Liver (tissue), 9 donors: Measurements from ENCODE around the gene CHCT1. TPM values are rescaled to one million over a fixed set of nuclear protein-coding genes. Genes with fewer than 3 reads are reported as not detected.

Experiments used
- DNase-seq: peaks from one replicate; pipeline ENCODE4 v3.0.0-alpha.2; 2017; ENCODE audit warnings: low spot score
- H3K27ac ChIP-seq, 2 donors: one replicate each; pipeline ENCODE4 v1.7.0; 2013; ENCODE audit warnings: inconsistent platforms in 2 of 2, low read length in 2 of 2, control low read depth in 1 of 2, low read depth in 1 of 2, mild to moderate bottlenecking in 1 of 2
- H3K27me3 ChIP-seq, 4 donors: one replicate each; pipeline versions ENCODE4 v1.6.1 to v1.7.0; 2013; ENCODE audit warnings: low read length in 3 of 4, inconsistent platforms in 1 of 4, mild to moderate bottlenecking in 1 of 4, moderate library complexity in 1 of 4; ENCODE audit not compliant: control insufficient read depth in 4 of 4, insufficient read depth in 4 of 4
- H3K36me3 ChIP-seq, 4 donors: one replicate each; pipeline versions ENCODE4 v1.6.1 to v1.7.0; 2013; ENCODE audit warnings: low read length in 3 of 4, mild to moderate bottlenecking in 3 of 4, low read depth in 1 of 4, moderate library complexity in 1 of 4; ENCODE audit not compliant: control insufficient read depth in 4 of 4, insufficient read depth in 3 of 4
- H3K4me1 ChIP-seq, 4 donors: one replicate each; pipeline versions ENCODE4 v1.6.1 to v1.7.0; 2013; ENCODE audit warnings: low read length in 3 of 4, mild to moderate bottlenecking in 3 of 4, moderate library complexity in 1 of 4; ENCODE audit not compliant: control insufficient read depth in 4 of 4, insufficient read depth in 4 of 4
- H3K4me3 ChIP-seq, 3 donors: one replicate each; pipeline versions ENCODE4 v1.6.1 to v1.7.0; 2013; ENCODE audit warnings: low read length in 3 of 3, control low read depth in 1 of 3, low read depth in 1 of 3, mild to moderate bottlenecking in 1 of 3
- H3K9ac ChIP-seq, 2 donors: one replicate each; pipeline ENCODE4 v1.7.0; 2013; ENCODE audit warnings: low read length in 2 of 2, mild to moderate bottlenecking in 2 of 2, moderate library complexity in 2 of 2, control low read depth in 1 of 2, low read depth in 1 of 2
- H3K9me3 ChIP-seq, 4 donors: one replicate each; pipeline versions ENCODE4 v1.6.1 to v1.7.0; 2013; ENCODE audit warnings: low read length in 3 of 4; ENCODE audit not compliant: control insufficient read depth in 4 of 4
- EGR1 ChIP-seq, 2 donors: IDR thresholded peaks; 2 replicates each; pipeline ENCODE4 v1.6.1; 2016 to 2018; ENCODE audit warnings: antibody characterized with exemption in 2 of 2, low read depth in 2 of 2
- FOXA1 ChIP-seq: IDR thresholded peaks from 2 replicates; pipeline ENCODE4 v1.6.1; 2016; ENCODE audit warnings: antibody characterized with exemption
- FOXA2 ChIP-seq: IDR thresholded peaks from 2 replicates; pipeline ENCODE4 v1.6.1; 2016; ENCODE audit warnings: antibody characterized with exemption
- GABPA ChIP-seq, 2 donors: IDR thresholded peaks in 1 of 2; conservative IDR thresholded peaks in 1 of 2; 2 replicates each; pipeline ENCODE4 v1.6.1; 2016; ENCODE audit warnings: antibody characterized with exemption in 2 of 2, mild to moderate bottlenecking in 1 of 2, moderate library complexity in 1 of 2
- RAD21 ChIP-seq, 2 donors: IDR thresholded peaks; 2 replicates each; pipeline ENCODE4 v1.6.1; 2016; ENCODE audit warnings: antibody characterized with exemption in 2 of 2, mild to moderate bottlenecking in 2 of 2
- RXRA ChIP-seq, 2 donors: IDR thresholded peaks; 2 replicates each; pipeline ENCODE4 v1.6.1; 2017 to 2018; ENCODE audit warnings: antibody characterized with exemption in 2 of 2, mild to moderate bottlenecking in 1 of 2
- TAF1 ChIP-seq: conservative IDR thresholded peaks from 2 replicates; pipeline ENCODE4 v1.6.1; 2016; ENCODE audit warnings: antibody characterized with exemption, mild to moderate bottlenecking
- YY1 ChIP-seq: IDR thresholded peaks from 2 replicates; pipeline ENCODE4 v1.6.1; 2016; ENCODE audit warnings: antibody characterized with exemption, mild to moderate bottlenecking
- WGBS: extraction: QIAGEN DNeasy Blood & Tissue Kit; methylation state at CpG from one replicate; pipeline ENCODE4 v1.1.7; 2013; 5-methylcytosine and 5-hydroxymethylcytosine counted together
- polyA plus RNA-seq, 2 donors: library from polyadenylated mRNA; stranded (reverse) in 1 of 2; unstranded in 1 of 2; fragments of 200-250 nt in 1 of 2; fragments of >200 nt in 1 of 2; fragmentation: Nextera tagmentation in 1 of 2; extraction: Ambion mirVana in 1 of 2; gene quantifications; one replicate each; pipeline versions ENCODE4 v1.2.1 to v1.2.3, GENCODE V29; 2013 to 2015
- total RNA-seq, 2 donors: library from RNA; depleted of rRNA; stranded (reverse); fragments of >200 nt; gene quantifications; one replicate each; pipeline ENCODE4 v1.2.3, GENCODE V29; 2014
- TF ChIP-seq, protein P1 (sequence below): IDR thresholded peaks from 2 replicates; pipeline ENCODE4 v1.6.1; 2016; ENCODE audit warnings: antibody characterized with exemption, mild to moderate bottlenecking
- TF ChIP-seq, protein P2 (sequence below): IDR thresholded peaks from 2 replicates; pipeline ENCODE4 v1.6.1; 2016; ENCODE audit warnings: antibody characterized with exemption
- donor health status: healthy.
- donor health status: healthy.
- donor health status: healthy.
- donor health status: healthy.
- donor health status: healthy.

Gene CHCT1
- total and polyA plus RNA-seq, 4 donors = not detected

DNA sequence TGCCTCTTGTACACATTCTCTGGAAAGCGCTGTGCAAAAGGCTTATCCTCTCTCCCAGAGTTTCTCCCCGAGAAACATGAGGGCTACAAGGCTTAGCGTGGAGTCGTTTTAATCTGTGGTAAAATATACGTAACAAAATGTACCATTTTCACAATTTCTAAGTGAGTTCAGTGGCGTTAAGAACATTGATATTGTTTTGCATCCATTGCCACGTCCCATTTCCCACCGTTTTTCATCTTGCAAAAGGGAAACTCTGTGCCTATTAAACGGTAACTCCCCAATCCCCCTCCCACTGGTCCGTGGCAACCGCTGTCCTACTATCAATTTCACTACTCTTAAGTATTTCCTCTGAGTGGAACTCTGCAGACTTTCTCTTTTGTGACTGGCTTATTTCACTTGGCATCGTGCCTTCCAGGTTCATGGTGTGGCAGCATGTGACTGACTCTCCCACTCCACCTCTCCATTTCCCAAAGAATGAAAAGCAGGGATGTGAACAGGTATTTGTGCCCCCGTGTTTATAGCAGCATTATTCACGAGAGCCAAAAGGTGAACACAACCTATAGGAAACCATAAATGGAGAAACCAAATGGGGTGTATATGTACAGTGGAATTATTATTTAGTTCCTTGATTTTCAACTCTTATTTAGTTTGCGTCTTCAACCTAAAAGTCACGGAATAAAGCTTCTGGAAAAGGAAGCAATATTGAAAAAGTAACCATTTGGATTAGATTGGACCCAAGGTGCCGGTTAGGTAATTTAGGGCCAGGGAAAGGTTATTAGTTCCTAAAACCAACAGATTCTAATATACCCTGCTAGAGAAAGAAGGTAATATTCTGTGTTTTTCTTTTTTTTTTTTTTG, 29.2 kb upstream of the CHCT1 start:
- TF ChIP-seq RXRA (IDR thresholded peaks at IDR 0.05) (peak in 1 of 2 donors; percentile 10), RAD21 (IDR thresholded peaks at IDR 0.05) (peak in 1 of 2 donors; percentile 19), YY1 (peak; percentile 16), FOXA2 (no peak), TAF1 (peak; percentile 56)
- TF ChIP-seq, protein P1, sequence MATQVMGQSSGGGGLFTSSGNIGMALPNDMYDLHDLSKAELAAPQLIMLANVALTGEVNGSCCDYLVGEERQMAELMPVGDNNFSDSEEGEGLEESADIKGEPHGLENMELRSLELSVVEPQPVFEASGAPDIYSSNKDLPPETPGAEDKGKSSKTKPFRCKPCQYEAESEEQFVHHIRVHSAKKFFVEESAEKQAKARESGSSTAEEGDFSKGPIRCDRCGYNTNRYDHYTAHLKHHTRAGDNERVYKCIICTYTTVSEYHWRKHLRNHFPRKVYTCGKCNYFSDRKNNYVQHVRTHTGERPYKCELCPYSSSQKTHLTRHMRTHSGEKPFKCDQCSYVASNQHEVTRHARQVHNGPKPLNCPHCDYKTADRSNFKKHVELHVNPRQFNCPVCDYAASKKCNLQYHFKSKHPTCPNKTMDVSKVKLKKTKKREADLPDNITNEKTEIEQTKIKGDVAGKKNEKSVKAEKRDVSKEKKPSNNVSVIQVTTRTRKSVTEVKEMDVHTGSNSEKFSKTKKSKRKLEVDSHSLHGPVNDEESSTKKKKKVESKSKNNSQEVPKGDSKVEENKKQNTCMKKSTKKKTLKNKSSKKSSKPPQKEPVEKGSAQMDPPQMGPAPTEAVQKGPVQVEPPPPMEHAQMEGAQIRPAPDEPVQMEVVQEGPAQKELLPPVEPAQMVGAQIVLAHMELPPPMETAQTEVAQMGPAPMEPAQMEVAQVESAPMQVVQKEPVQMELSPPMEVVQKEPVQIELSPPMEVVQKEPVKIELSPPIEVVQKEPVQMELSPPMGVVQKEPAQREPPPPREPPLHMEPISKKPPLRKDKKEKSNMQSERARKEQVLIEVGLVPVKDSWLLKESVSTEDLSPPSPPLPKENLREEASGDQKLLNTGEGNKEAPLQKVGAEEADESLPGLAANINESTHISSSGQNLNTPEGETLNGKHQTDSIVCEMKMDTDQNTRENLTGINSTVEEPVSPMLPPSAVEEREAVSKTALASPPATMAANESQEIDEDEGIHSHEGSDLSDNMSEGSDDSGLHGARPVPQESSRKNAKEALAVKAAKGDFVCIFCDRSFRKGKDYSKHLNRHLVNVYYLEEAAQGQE = no peak
- 18% methylated on average over 17 of the region's 17 CpGs for WGBS
- peak overlapping the region; percentile 65 to 96 (median 92) for H3K4me3 ChIP-seq
- DNase-seq = peak; percentile 41
- peak overlapping the region; percentile 94 to 96 for H3K27ac ChIP-seq
- H3K27me3 ChIP-seq = no peaks in the 10 kb centered on the region
- peak overlapping the region; percentile 93 to 94 for H3K9ac ChIP-seq
- no peaks in the 10 kb centered on the region for H3K36me3 ChIP-seq
- H3K4me1 ChIP-seq = peaks cover 0 to 18% (median 10%) of the 10 kb centered on the region in 4 donors
- no peaks in the 10 kb centered on the region for H3K9me3 ChIP-seq

DNA sequence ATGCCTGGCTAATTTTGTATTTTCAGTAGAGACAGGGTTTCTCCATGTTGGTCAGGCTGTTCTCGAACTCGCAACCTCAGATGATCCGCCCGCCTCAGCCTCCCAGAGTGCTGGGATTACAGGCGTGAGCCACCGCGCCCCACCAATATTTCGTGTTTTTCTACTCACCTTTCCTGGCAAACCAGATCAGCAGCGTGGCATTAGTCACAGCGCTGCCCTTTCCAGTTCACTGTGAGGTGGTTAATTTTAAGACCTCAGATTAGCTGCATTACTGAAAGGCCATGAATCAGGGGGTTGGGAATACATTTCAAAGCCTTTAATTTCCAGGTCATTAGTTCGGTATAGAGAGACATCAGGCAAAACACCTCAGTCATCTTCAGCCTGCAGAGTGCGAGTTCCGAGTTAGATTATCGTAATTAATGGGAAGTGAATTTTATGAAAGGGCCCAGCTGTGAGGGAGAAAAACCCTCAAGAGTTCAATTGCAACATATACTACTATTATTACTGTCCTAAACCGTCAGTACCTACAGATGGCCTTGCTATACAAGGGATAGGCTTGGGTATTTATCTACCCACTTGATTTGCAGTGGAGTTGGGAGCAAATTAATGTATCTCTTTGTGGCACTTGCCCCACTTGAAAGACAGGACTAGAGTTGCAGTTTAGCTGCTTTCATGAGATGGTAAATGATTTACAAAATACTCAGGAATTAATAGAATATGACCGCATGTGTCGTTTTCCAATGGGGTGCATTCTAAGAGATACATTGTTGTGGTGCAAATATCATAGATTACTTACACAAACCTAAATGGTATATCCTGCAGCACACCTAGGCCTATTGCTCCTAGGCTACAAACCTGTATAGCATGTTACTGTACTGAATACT, 28.2 kb upstream of the CHCT1 start:
- DNase-seq = no peak
- H3K4me3 ChIP-seq = no peak overlapping the region
- no peak overlapping the region for H3K27ac ChIP-seq
- H3K9ac ChIP-seq = no peak overlapping the region
- TF ChIP-seq FOXA1 (no peak), GABPA (IDR thresholded peaks at IDR 0.05 in 1 of 2, conservative IDR thresholded peaks at IDR 0.05 in 1 of 2) (no peak), RXRA (IDR thresholded peaks at IDR 0.05) (no peak), EGR1 (IDR thresholded peaks at IDR 0.05; ENCODE audit: low read depth in 2 of 2) (no peak), FOXA2 (no peak)
- TF ChIP-seq, protein P2, sequence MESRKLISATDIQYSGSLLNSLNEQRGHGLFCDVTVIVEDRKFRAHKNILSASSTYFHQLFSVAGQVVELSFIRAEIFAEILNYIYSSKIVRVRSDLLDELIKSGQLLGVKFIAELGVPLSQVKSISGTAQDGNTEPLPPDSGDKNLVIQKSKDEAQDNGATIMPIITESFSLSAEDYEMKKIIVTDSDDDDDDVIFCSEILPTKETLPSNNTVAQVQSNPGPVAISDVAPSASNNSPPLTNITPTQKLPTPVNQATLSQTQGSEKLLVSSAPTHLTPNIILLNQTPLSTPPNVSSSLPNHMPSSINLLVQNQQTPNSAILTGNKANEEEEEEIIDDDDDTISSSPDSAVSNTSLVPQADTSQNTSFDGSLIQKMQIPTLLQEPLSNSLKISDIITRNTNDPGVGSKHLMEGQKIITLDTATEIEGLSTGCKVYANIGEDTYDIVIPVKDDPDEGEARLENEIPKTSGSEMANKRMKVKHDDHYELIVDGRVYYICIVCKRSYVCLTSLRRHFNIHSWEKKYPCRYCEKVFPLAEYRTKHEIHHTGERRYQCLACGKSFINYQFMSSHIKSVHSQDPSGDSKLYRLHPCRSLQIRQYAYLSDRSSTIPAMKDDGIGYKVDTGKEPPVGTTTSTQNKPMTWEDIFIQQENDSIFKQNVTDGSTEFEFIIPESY = no peak
- WGBS = 89% methylated on average over 17 of the region's 17 CpGs
- no peaks in the 10 kb centered on the region for H3K9me3 ChIP-seq
- peaks cover 0 to 18% (median 10%) of the 10 kb centered on the region in 4 donors for H3K4me1 ChIP-seq
- no peaks in the 10 kb centered on the region for H3K36me3 ChIP-seq
- no peaks in the 10 kb centered on the region for H3K27me3 ChIP-seq
